Measurements from ENCODE around the gene GPC5. TPM values are rescaled to one million over a fixed set of nuclear protein-coding genes. Genes with fewer than 3 reads are reported as not detected.
A peak's percentile ranks its signal among the peaks of the same experiment; 100 is the strongest.

GPC5 gene
- total and polyA plus RNA-seq, 9 of the 15 experiments (the other 6 are each of a cell fraction or from before 2014, with no cell fraction given) = 0.18 to 0.27 TPM; not detected in 7

GRCh38 chr13:92429231-92429630, 1030.8 kb downstream of the GPC5 start:
- FAIRE-seq (no peak), DNase-seq (ENCODE audit: extremely low read depth in 1 of 4, low spot score in 3 of 4) (no peak), ATAC-seq (no peak)
- Histone ChIP-seq H3K9me1 (ENCODE audit: control insufficient read depth, insufficient read depth, low read length) (no peaks in the 10 kb centered on the region), H3K9ac (ENCODE audit: insufficient read depth in 1 of 2, low read depth in 2 of 2, low read length in 2 of 2) (no peak overlapping the region), H3K27ac (ENCODE audit: extremely low read depth, low read depth, low read length) (no peak overlapping the region), H3K79me2 (ENCODE audit: control insufficient read depth, insufficient read depth, low read length) (no peaks in the 10 kb centered on the region), H3K36me3 (ENCODE audit: control insufficient read depth, insufficient read depth, low read length) (no peaks in the 10 kb centered on the region), H3K4me2 (ENCODE audit: insufficient read depth, low read length) (no peak overlapping the region), H3K4me3 (no peak overlapping the region), H4K20me1 (replicated peaks; ENCODE audit: control insufficient read depth, insufficient read depth, low read length) (no peaks in the 10 kb centered on the region), H3K4me1 (replicated peaks in 1 of 2; ENCODE audit: control insufficient read depth in 2 of 2, insufficient read depth in 2 of 2, low read length in 2 of 2) (no peaks in the 10 kb centered on the region), H2AFZ (ENCODE audit: low read depth, low read length) (no peak overlapping the region), H3K27me3 (ENCODE audit: control insufficient read depth in 2 of 2, insufficient read depth in 2 of 2, low read length in 2 of 2) (no peaks in the 10 kb centered on the region), H3K9me3 (replicated peaks; ENCODE audit: control insufficient read depth, insufficient read depth, low read depth, low read length) (peaks cover 3% of the 10 kb centered on the region; the same call in 1 of the 2 replicates)
- under 1% methylated on average over 2 of the region's 2 CpGs for WGBS (ENCODE audit: insufficient coverage, low coverage, missing lambda C conversion rate)
- TF ChIP-seq CBFB (CRISPR knock-in tag; IDR thresholded peaks at IDR 0.05) = no peak
- TF ChIP-seq ZNF507 (tag; conservative IDR thresholded peaks at IDR 0.05) = 0 out of 2 replicates have a peak, but pooled peaks have one; percentile 24
- 0 out of 2 replicates have a peak, but pooled peaks have one; percentile 47 for TF ChIP-seq POLR2H (tag; IDR thresholded peaks at IDR 0.05; ENCODE audit: low read depth)
- ChIA-PET CTCF (ENCODE audit: low intra/inter-chr PET ratio) (no interaction called here), POLR2A (no interaction called here)
- no TSS peak for BruUV-seq (replicated peaks)
- in situ Hi-C loops (cut with MboI) (no loop called here), intact Hi-C loops (cut with micrococcal nuclease) (no loop called here)

DNA sequence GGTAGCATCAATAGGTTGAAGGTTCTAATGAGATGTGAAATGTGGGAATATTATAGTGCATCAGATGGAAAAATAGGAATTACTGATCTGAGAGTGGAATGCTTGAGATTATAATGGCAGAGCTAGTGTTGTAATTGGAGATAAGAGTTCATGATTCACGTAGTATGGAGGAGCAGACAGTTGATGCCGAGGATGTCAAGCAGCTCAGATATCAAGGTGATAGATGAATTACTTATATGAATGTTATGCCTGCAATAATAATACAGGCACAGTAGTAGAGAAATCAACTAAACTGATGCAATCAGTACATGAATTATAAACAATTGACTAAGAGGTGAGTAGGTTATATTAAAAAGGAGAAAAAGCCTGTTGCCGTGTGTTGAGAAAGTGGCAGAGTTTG, 1035.0 kb downstream of the GPC5 start:
- CTCF ChIA-PET (ENCODE audit: low intra/inter-chr PET ratio) = no interaction called here
- no peak overlapping the region for H3K27ac ChIP-seq (ENCODE audit: extremely low read depth, low read depth, low read length)
- H3K4me1 ChIP-seq (replicated peaks in 1 of 2; ENCODE audit: control insufficient read depth in 2 of 2, insufficient read depth in 2 of 2, low read length in 2 of 2) = no peaks in the 10 kb centered on the region
- H3K4me2 ChIP-seq (ENCODE audit: insufficient read depth, low read length) = no peak overlapping the region
- H3K9ac ChIP-seq (ENCODE audit: insufficient read depth in 1 of 2, low read depth in 2 of 2, low read length in 2 of 2) = no peak overlapping the region
- no TSS peak for BruUV-seq (replicated peaks)
- 0 out of 2 replicates have a peak, but pooled peaks cover 3% of the 10 kb centered on the region for H3K9me3 ChIP-seq (replicated peaks; ENCODE audit: control insufficient read depth, insufficient read depth, low read depth, low read length)
- WGBS (ENCODE audit: insufficient coverage, low coverage, missing lambda C conversion rate) = 2% methylated on average over 3 of the region's 3 CpGs
- no peaks in the 10 kb centered on the region for H3K79me2 ChIP-seq (ENCODE audit: control insufficient read depth, insufficient read depth, low read length)
- in situ Hi-C loops (cut with MboI) (no loop called here), intact Hi-C loops (cut with micrococcal nuclease) (no loop called here)
- H4K20me1 ChIP-seq (replicated peaks; ENCODE audit: control insufficient read depth, insufficient read depth, low read length) = no peaks in the 10 kb centered on the region
- no peaks in the 10 kb centered on the region for H3K27me3 ChIP-seq (ENCODE audit: control insufficient read depth in 2 of 2, insufficient read depth in 2 of 2, low read length in 2 of 2)
- no peaks in the 10 kb centered on the region for H3K36me3 ChIP-seq (ENCODE audit: control insufficient read depth, insufficient read depth, low read length)
- no peak overlapping the region for H2AFZ ChIP-seq (ENCODE audit: low read depth, low read length)
- POLR2A ChIA-PET = interaction anchor here (0.6 kb wide), 2 partner anchors 13 to 17 kb away, joined by 3 read pairs; no protein-coding TSS in a partner anchor
- FAIRE-seq (no peak), DNase-seq (ENCODE audit: extremely low read depth in 1 of 4, low spot score in 3 of 4) (no peak), ATAC-seq (no peak)
- no peaks in the 10 kb centered on the region for H3K9me1 ChIP-seq (ENCODE audit: control insufficient read depth, insufficient read depth, low read length)
- TF ChIP-seq ZBTB17 (CRISPR knock-in tag; IDR thresholded peaks at IDR 0.05) (no peak), CHD1 (IDR thresholded peaks at IDR 0.05; ENCODE audit: low read length) (no peak), ZNF707 (CRISPR knock-in tag; conservative IDR thresholded peaks at IDR 0.05) (no peak), POLR3G (IDR thresholded peaks at IDR 0.05; ENCODE audit: extremely low read depth, insufficient read length, insufficient replicate concordance) (no peak), CEBPB (tag; IDR thresholded peaks at IDR 0.05) (peak; percentile 29; the same call in 1 of the 2 replicates), MCM7 (IDR thresholded peaks at IDR 0.05) (no peak), ERF (CRISPR knock-in tag; IDR thresholded peaks at IDR 0.05) (no peak), STAT5A (IDR thresholded peaks at IDR 0.05; ENCODE audit: borderline replicate concordance, low read length) (0 out of 2 replicates have a peak, but pooled peaks have one; percentile 5), ZNF224 (CRISPR knock-in tag; IDR thresholded peaks at IDR 0.05) (no peak), ZNF740 (CRISPR knock-in tag; IDR thresholded peaks at IDR 0.05) (no peak), ZNF740 (tag; IDR thresholded peaks at IDR 0.05) (no peak)
- TF ChIP-seq, protein P1, sequence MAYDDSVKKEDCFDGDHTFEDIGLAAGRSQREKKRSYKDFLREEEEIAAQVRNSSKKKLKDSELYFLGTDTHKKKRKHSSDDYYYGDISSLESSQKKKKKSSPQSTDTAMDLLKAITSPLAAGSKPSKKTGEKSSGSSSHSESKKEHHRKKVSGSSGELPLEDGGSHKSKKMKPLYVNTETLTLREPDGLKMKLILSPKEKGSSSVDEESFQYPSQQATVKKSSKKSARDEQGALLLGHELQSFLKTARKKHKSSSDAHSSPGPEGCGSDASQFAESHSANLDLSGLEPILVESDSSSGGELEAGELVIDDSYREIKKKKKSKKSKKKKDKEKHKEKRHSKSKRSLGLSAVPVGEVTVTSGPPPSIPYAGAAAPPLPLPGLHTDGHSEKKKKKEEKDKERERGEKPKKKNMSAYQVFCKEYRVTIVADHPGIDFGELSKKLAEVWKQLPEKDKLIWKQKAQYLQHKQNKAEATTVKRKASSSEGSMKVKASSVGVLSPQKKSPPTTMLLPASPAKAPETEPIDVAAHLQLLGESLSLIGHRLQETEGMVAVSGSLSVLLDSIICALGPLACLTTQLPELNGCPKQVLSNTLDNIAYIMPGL (CRISPR knock-in tag; IDR thresholded peaks at IDR 0.05) = no peak
- no peak overlapping the region for H3K4me3 ChIP-seq
